Panc1 (cell line): ENCODE data around the gene BRD3OS. TPM values are rescaled to one million over a fixed set of nuclear protein-coding genes. Genes with fewer than 3 reads are reported as not detected.

ENCODE experiments used
- ATAC-seq: fragments of 200-7000 bp; cut with Tn5 transposase; 2 replicates; pipeline ENCODE4 v1.9.1; 2020; ENCODE audit warnings: mild to moderate bottlenecking, moderate library complexity
- BruUV-seq: library from RNA; stranded (reverse); fragments of 400-500 nt; replicated peaks from 2 replicates; lab custom pipeline; 2021; lab: Mats Ljungman, UMichigan
- CTCF ChIA-PET: fragments of 300-600 bp; sonication (Branson Sonifier 250); formaldehyde crosslinking; loops from one replicate; lab custom pipeline; 2022; ENCODE audit warnings: antibody characterized with exemption; lab: Charles Lee
- POLR2A ChIA-PET: fragments of 300-600 bp; sonication (Branson Sonifier 250); formaldehyde crosslinking; loops from one replicate; lab custom pipeline; 2022; ENCODE audit warnings: antibody characterized with exemption; lab: Charles Lee
- DNase-seq: peaks from one replicate; pipeline ENCODE4 v3.0.0-alpha.2; 2010; ENCODE audit warnings: low read depth, low spot score
- H3K27ac ChIP-seq: 2 replicates; pipeline ENCODE4 v1.5.1; 2011; ENCODE audit warnings: mild to moderate bottlenecking, low read length, inconsistent platforms
- H3K27me3 ChIP-seq: fragments of 200-500 bp; sonication (Bioruptor generic); 2 replicates; pipeline ENCODE4 v1.6.0; 2014; ENCODE audit warnings: low read length, inconsistent platforms; ENCODE audit not compliant: control insufficient read depth, insufficient read depth
- H3K36me3 ChIP-seq: fragments of 200-500 bp; sonication (Bioruptor generic); 2 replicates; pipeline ENCODE4 v1.5.1; 2014; ENCODE audit warnings: inconsistent platforms, mild to moderate bottlenecking, low read length, moderate library complexity; ENCODE audit not compliant: control insufficient read depth, insufficient read depth
- H3K4me1 ChIP-seq: 2 replicates; pipeline ENCODE4 v1.5.1; 2011; ENCODE audit warnings: inconsistent platforms, mild to moderate bottlenecking, low read length, moderate library complexity; ENCODE audit not compliant: control insufficient read depth, insufficient read depth
- H3K4me3 ChIP-seq, 2 experiments: 2 replicates each; pipeline ENCODE4 v1.5.1; 2011 to 2012; ENCODE audit warnings: low read depth in 2 of 2, low read length in 2 of 2, mild to moderate bottlenecking in 2 of 2, inconsistent platforms in 1 of 2, moderate library complexity in 1 of 2
- H3K9me3 ChIP-seq: fragments of 200-500 bp; sonication (Bioruptor generic); 2 replicates; pipeline ENCODE4 v1.5.1; 2014; ENCODE audit warnings: low read depth, mild to moderate bottlenecking, inconsistent platforms, low read length, moderate library complexity; ENCODE audit not compliant: control insufficient read depth, insufficient read depth
- CTCF ChIP-seq: fragments of 450-650 bp; IDR thresholded peaks from 2 replicates; pipeline ENCODE4 v1.5.1; 2017; ENCODE audit warnings: mild to moderate bottlenecking
- POLR2AphosphoS5 ChIP-seq: IDR thresholded peaks from 2 replicates; pipeline ENCODE4 v1.6.1; 2012; ENCODE audit warnings: mild to moderate bottlenecking, low read depth, low read length, moderate library complexity
- REST ChIP-seq, 2 experiments: IDR thresholded peaks; 2 replicates each; pipeline ENCODE4 v1.6.1; 2011 to 2012; ENCODE audit warnings: low read depth in 2 of 2, control low read depth in 1 of 2, low read length in 1 of 2, mild to moderate bottlenecking in 1 of 2, moderate library complexity in 1 of 2; ENCODE audit not compliant: insufficient read depth in 1 of 2
- SIN3A ChIP-seq: IDR thresholded peaks from 2 replicates; pipeline ENCODE4 v1.6.1; 2012; ENCODE audit warnings: low read depth, mild to moderate bottlenecking, low read length, moderate library complexity, borderline replicate concordance; ENCODE audit not compliant: insufficient read depth
- TCF7L2 ChIP-seq: IDR thresholded peaks from 2 replicates; pipeline ENCODE4 v1.6.1; 2011; ENCODE audit warnings: mild to moderate bottlenecking, low read depth, low read length, inconsistent platforms
- in situ Hi-C: cut with HindIII; loops from 2 replicates; pipeline ENCODE4 v1.10.0; 2016; ENCODE audit warnings: low sequenced_read_pairs, low pct_unique_long_range_greater_than_20kb
- intact Hi-C: fragments of 100-400 bp; cut with micrococcal nuclease; formaldehyde crosslinking; loops from one replicate; pipeline ENCODE4 v1.10.0; 2022; ENCODE audit not compliant: unreplicated experiment
- total RNA-seq: library from RNA; stranded (reverse); gene quantifications from one replicate; pipeline ENCODE4 v1.2.1, GENCODE V29; 2021; ENCODE audit not compliant: unreplicated experiment

The BRD3OS gene
- total RNA-seq, 1 experiment from 2014 or later: 22.1 TPM

- CTCF ChIA-PET: interaction anchor here (0.6 kb wide), 1 partner anchor 347 kb away, joined by 5 read pairs; no protein-coding TSS in a partner anchor
- peaks cover 2% of the 10 kb centered on the region; the same call in 1 of the 2 replicates for H3K4me1 ChIP-seq
- no peak for ATAC-seq
- H3K4me3 ChIP-seq: no peak overlapping the region
- no peaks in the 10 kb centered on the region for H3K36me3 ChIP-seq
- no peak overlapping the region for H3K27ac ChIP-seq
- no peaks in the 10 kb centered on the region for H3K9me3 ChIP-seq
- H3K27me3 ChIP-seq: no peaks in the 10 kb centered on the region
- intact Hi-C loops: no loop called here
- in situ Hi-C loops: no loop called here
- DNase-seq: no peak
- BruUV-seq: no TSS peak
- POLR2A ChIA-PET: no interaction called here
- TF ChIP-seq POLR2AphosphoS5 (no peak), TCF7L2 (no peak), SIN3A (no peak), CTCF (no peak), REST (IDR thresholded peaks at IDR 0.05; ENCODE audit: insufficient read depth in 1 of 2, low read depth in 2 of 2, low read length in 1 of 2) (no peak)
These were observed 34.5 kb downstream of the BRD3OS start for GRCh38 chr9:134059661-134060395.

GRCh38 chr9:134060546-134060945, 35.3 kb downstream of the BRD3OS start:
- intact Hi-C loops: no loop called here

More at GRCh38 chr9:134060546-134060945, 35.3 kb downstream of the BRD3OS start:
- Histone ChIP-seq H3K4me1 (peaks cover 2% of the 10 kb centered on the region; the same call in 1 of the 2 replicates), H3K36me3 (no peaks in the 10 kb centered on the region), H3K27ac (no peak overlapping the region), H3K4me3 (no peak overlapping the region), H3K9me3 (no peaks in the 10 kb centered on the region), H3K27me3 (no peaks in the 10 kb centered on the region)
- no peak for DNase-seq
- TF ChIP-seq CTCF (no peak), SIN3A (no peak), TCF7L2 (no peak), REST (IDR thresholded peaks at IDR 0.05; ENCODE audit: insufficient read depth in 1 of 2, low read depth in 2 of 2, low read length in 1 of 2) (no peak), POLR2AphosphoS5 (no peak)
- no TSS peak for BruUV-seq
- in situ Hi-C loops: no loop called here
- CTCF ChIA-PET: interaction anchor here (0.6 kb wide), 1 partner anchor 348 kb away, joined by 5 read pairs; no protein-coding TSS in a partner anchor
- POLR2A ChIA-PET: no interaction called here
- no peak for ATAC-seq
